GM23338 (cell line): ENCODE data around the gene TRPM1. TPM values are rescaled to one million over a fixed set of nuclear protein-coding genes. Genes with fewer than 3 reads are reported as not detected.

Source experiments
- ATAC-seq: fragments of 200-7000 bp; cut with Tn5 transposase; 3 replicates; pipeline ENCODE4 v1.9.1; 2020
- DNase-seq: peaks from one replicate; pipeline ENCODE4 v3.0.0-alpha.2; 2015; ENCODE audit warnings: low spot score
- H2AFZ ChIP-seq: fragments of 200-600 bp; sonication (generic); 2 replicates; pipeline ENCODE4 v1.8.0; 2016; ENCODE audit warnings: antibody characterized with exemption, mild to moderate bottlenecking, moderate library complexity
- H3F3A ChIP-seq: fragments of 200-600 bp; sonication (generic); replicated peaks from 2 replicates; pipeline ENCODE4 v1.8.0; 2017; ENCODE audit warnings: antibody characterized with exemption, mixed run types, low read depth
- H3K27ac ChIP-seq: fragments of 200-600 bp; sonication (generic); 2 replicates; pipeline ENCODE4 v1.6.1; 2016; ENCODE audit warnings: low read depth
- H3K27me3 ChIP-seq: fragments of 200-600 bp; sonication (generic); 2 replicates; pipeline ENCODE4 v1.8.0; 2016; ENCODE audit warnings: mild to moderate bottlenecking, mixed run types, moderate library complexity; ENCODE audit not compliant: insufficient read depth
- H3K36me3 ChIP-seq: fragments of 200-600 bp; sonication (generic); 2 replicates; pipeline ENCODE4 v1.8.0; 2016; ENCODE audit warnings: mild to moderate bottlenecking; ENCODE audit not compliant: insufficient read depth
- H3K4me1 ChIP-seq: fragments of 200-600 bp; sonication (generic); 2 replicates; pipeline ENCODE4 v1.8.0; 2016; ENCODE audit warnings: mild to moderate bottlenecking, moderate library complexity; ENCODE audit not compliant: insufficient read depth
- H3K4me2 ChIP-seq: fragments of 200-600 bp; sonication (generic); 2 replicates; pipeline ENCODE4 v1.7.1; 2017; ENCODE audit warnings: mixed run types
- H3K4me3 ChIP-seq: fragments of 200-600 bp; sonication (generic); 2 replicates; pipeline ENCODE4 v1.6.1; 2016; ENCODE audit warnings: mixed run types
- H3K79me2 ChIP-seq: fragments of 200-600 bp; sonication (generic); replicated peaks from 2 replicates; pipeline ENCODE4 v1.8.0; 2017; ENCODE audit warnings: mild to moderate bottlenecking; ENCODE audit not compliant: insufficient read depth
- H3K9me2 ChIP-seq: fragments of 200-600 bp; sonication (generic); 2 replicates; pipeline ENCODE4 v1.8.0; 2017; ENCODE audit not compliant: insufficient read depth
- H4K20me1 ChIP-seq: fragments of 200-600 bp; sonication (generic); replicated peaks from 2 replicates; pipeline ENCODE4 v1.8.0; 2017; ENCODE audit warnings: mild to moderate bottlenecking; ENCODE audit not compliant: insufficient read depth
- H3K27ac Mint-ChIP-seq: 2 replicates; pipeline ENCODE4 v1.8.0; 2020; ENCODE audit warnings: inconsistent platforms, mild to moderate bottlenecking, moderate library complexity, mixed read lengths
- H3K27me3 Mint-ChIP-seq: 3 replicates; pipeline ENCODE4 v1.8.0; 2022; ENCODE audit warnings: low read depth, mild to moderate bottlenecking, moderate library complexity, mixed read lengths, inconsistent platforms; ENCODE audit not compliant: insufficient read depth, poor library complexity
- H3K36me3 Mint-ChIP-seq: 3 replicates; pipeline ENCODE4 v1.8.0; 2021; ENCODE audit warnings: low read depth, mild to moderate bottlenecking, inconsistent platforms, moderate library complexity, mixed read lengths
- H3K4me1 Mint-ChIP-seq: 3 replicates; pipeline ENCODE4 v1.8.0; 2020; ENCODE audit warnings: mild to moderate bottlenecking, inconsistent platforms, mixed read lengths
- H3K4me3 Mint-ChIP-seq: 3 replicates; pipeline ENCODE4 v1.8.0; 2021; ENCODE audit warnings: moderate library complexity, mild to moderate bottlenecking, inconsistent platforms, mixed read lengths
- H3K9me3 Mint-ChIP-seq: 3 replicates; pipeline ENCODE4 v1.8.0; 2020; ENCODE audit warnings: moderate library complexity, mild to moderate bottlenecking, inconsistent platforms, mixed read lengths
- EZH2 ChIP-seq: fragments of 200-600 bp; sonication (generic); IDR thresholded peaks from one replicate; pipeline ENCODE4 v1.8.0; 2017; ENCODE audit warnings: antibody characterized with exemption, mild to moderate bottlenecking, low read depth; ENCODE audit not compliant: unreplicated experiment
- EZH2phosphoT487 ChIP-seq: fragments of 200-600 bp; sonication (generic); IDR thresholded peaks from one replicate; pipeline ENCODE4 v1.8.1; 2018; ENCODE audit warnings: antibody characterized with exemption; ENCODE audit not compliant: unreplicated experiment
- JUNB ChIP-seq: IDR thresholded peaks from one replicate; pipeline ENCODE4 v1.6.1; 2016; ENCODE audit warnings: antibody characterized with exemption; ENCODE audit not compliant: unreplicated experiment
- ZNF114 ChIP-seq: fragments of 250-450 bp; sonication (Bioruptor Pico); IDR thresholded peaks from 2 replicates; pipeline ENCODE4 v1.5.0; 2020; ENCODE audit warnings: mild to moderate bottlenecking, moderate library complexity
- ZNF331 ChIP-seq: fragments of 250-450 bp; sonication (Bioruptor Pico); IDR thresholded peaks from 2 replicates; pipeline ENCODE4 v1.5.0; 2020; ENCODE audit warnings: low read depth, mild to moderate bottlenecking, moderate library complexity
- polyA plus RNA-seq: library from polyadenylated mRNA; unstranded; fragments of >200 nt; fragmentation: Nextera tagmentation; extraction: Ambion mirVana; gene quantifications from 2 replicates; pipeline ENCODE4 v1.2.1, GENCODE V29; 2016
- total RNA-seq: library from RNA; depleted of rRNA; stranded (reverse); fragments of >200 nt; shearing (Covaris generic); gene quantifications from 2 replicates; pipeline ENCODE4 v1.2.3, GENCODE V29; 2014
- TF ChIP-seq, protein P1 (sequence below): fragments of 250-450 bp; sonication (Bioruptor Pico); IDR thresholded peaks from 2 replicates; pipeline ENCODE4 v1.5.0; 2020; ENCODE audit warnings: mild to moderate bottlenecking, moderate library complexity

The TRPM1 gene
- total and polyA plus RNA-seq, 2 experiments from 2014 or later, result 0.19 TPM; not detected in 1

DNA sequence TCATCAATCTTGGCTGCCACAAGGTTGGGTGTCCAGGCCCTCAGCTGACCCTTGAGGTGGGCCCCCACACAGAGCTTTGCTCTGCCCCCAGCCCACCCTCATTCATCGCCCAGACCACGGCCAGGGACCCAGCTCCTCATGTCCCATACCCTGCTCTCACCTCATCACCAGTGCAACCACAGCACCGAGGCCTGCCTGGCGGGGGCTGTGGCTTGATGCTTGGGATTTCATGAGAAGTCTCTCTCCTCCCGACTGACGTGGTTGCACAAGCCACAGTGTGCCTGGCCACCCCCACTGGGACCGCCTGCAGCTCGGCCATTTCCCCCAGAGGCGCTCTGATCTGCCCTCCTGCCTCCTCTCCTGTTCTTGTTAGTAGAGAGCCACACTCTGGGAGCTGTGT is 64.7 kb downstream of the TRPM1 start:
- Mint-ChIP-seq H3K36me3 (no peaks in the 10 kb centered on the region), H3K4me1 (peaks cover 18% of the 10 kb centered on the region), H3K27me3 (peaks cover 12% of the 10 kb centered on the region), H3K27ac (no peak overlapping the region; the same call in 1 of the 2 replicates), H3K4me3 (no peak overlapping the region), H3K9me3 (no peaks in the 10 kb centered on the region; the same call in 2 of the 3 replicates)
- TF ChIP-seq EZH2, result no peak
- TF ChIP-seq, protein P1, sequence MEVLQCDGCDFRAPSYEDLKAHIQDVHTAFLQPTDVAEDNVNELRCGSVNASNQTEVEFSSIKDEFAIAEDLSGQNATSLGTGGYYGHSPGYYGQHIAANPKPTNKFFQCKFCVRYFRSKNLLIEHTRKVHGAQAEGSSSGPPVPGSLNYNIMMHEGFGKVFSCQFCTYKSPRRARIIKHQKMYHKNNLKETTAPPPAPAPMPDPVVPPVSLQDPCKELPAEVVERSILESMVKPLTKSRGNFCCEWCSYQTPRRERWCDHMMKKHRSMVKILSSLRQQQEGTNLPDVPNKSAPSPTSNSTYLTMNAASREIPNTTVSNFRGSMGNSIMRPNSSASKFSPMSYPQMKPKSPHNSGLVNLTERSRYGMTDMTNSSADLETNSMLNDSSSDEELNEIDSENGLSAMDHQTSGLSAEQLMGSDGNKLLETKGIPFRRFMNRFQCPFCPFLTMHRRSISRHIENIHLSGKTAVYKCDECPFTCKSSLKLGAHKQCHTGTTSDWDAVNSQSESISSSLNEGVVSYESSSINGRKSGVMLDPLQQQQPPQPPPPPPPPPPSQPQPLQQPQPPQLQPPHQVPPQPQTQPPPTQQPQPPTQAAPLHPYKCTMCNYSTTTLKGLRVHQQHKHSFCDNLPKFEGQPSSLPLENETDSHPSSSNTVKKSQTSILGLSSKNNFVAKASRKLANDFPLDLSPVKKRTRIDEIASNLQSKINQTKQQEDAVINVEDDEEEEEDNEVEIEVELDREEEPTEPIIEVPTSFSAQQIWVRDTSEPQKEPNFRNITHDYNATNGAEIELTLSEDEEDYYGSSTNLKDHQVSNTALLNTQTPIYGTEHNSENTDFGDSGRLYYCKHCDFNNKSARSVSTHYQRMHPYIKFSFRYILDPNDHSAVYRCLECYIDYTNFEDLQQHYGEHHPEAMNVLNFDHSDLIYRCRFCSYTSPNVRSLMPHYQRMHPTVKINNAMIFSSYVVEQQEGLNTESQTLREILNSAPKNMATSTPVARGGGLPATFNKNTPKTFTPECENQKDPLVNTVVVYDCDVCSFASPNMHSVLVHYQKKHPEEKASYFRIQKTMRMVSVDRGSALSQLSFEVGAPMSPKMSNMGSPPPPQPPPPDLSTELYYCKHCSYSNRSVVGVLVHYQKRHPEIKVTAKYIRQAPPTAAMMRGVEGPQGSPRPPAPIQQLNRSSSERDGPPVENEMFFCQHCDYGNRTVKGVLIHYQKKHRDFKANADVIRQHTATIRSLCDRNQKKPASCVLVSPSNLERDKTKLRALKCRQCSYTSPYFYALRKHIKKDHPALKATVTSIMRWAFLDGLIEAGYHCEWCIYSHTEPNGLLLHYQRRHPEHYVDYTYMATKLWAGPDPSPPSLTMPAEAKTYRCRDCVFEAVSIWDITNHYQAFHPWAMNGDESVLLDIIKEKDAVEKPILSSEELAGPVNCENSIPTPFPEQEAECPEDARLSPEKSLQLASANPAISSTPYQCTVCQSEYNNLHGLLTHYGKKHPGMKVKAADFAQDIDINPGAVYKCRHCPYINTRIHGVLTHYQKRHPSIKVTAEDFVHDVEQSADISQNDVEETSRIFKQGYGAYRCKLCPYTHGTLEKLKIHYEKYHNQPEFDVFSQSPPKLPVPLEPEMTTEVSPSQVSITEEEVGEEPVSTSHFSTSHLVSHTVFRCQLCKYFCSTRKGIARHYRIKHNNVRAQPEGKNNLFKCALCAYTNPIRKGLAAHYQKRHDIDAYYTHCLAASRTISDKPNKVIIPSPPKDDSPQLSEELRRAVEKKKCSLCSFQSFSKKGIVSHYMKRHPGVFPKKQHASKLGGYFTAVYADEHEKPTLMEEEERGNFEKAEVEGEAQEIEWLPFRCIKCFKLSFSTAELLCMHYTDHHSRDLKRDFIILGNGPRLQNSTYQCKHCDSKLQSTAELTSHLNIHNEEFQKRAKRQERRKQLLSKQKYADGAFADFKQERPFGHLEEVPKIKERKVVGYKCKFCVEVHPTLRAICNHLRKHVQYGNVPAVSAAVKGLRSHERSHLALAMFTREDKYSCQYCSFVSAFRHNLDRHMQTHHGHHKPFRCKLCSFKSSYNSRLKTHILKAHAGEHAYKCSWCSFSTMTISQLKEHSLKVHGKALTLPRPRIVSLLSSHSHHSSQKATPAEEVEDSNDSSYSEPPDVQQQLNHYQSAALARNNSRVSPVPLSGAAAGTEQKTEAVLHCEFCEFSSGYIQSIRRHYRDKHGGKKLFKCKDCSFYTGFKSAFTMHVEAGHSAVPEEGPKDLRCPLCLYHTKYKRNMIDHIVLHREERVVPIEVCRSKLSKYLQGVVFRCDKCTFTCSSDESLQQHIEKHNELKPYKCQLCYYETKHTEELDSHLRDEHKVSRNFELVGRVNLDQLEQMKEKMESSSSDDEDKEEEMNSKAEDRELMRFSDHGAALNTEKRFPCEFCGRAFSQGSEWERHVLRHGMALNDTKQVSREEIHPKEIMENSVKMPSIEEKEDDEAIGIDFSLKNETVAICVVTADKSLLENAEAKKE (CRISPR knock-in tag), result no peak
- no peaks in the 10 kb centered on the region for H3K27me3 ChIP-seq
- no peaks in the 10 kb centered on the region for H3K36me3 ChIP-seq
- no peak for DNase-seq
- no peaks in the 10 kb centered on the region for H3K79me2 ChIP-seq
- peaks cover 9% of the 10 kb centered on the region; the same call in 1 of the 2 replicates for H3K4me1 ChIP-seq
- peak overlapping the region; percentile 38; the same call in 1 of the 2 replicates for H2AFZ ChIP-seq
- peak; percentile 46 for ATAC-seq
- no peak overlapping the region for H3K4me2 ChIP-seq
- no peak overlapping the region for H3K4me3 ChIP-seq
- no peak overlapping the region for H3K27ac ChIP-seq
- no peaks in the 10 kb centered on the region for H4K20me1 ChIP-seq
- no peaks in the 10 kb centered on the region for H3F3A ChIP-seq
- peaks cover 4% of the 10 kb centered on the region; the same call in 1 of the 2 replicates for H3K9me2 ChIP-seq

DNA sequence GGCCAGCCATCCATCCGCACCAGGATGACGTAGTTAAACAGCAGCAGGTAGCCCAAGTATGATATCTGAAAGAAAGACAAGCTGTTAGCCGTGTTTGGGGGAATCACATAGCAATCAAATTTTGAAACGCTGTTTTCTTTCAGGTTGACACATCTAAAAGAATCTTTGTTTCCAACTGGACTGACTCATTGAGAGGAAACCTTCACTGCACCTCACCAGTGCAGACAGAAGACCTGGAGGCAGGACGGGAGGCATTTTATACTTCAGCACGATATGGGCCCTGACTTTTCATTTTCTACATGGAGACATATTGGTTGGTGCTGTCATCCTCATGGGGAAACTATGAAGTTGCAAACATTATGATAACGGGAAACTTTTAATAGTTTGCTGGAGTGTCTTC is 65.9 kb downstream of the TRPM1 start:
- Mint-ChIP-seq H3K27ac (no peak overlapping the region), H3K9me3 (no peaks in the 10 kb centered on the region; the same call in 2 of the 3 replicates), H3K4me3 (no peak overlapping the region), H3K36me3 (no peaks in the 10 kb centered on the region), H3K27me3 (peaks cover 11% of the 10 kb centered on the region), H3K4me1 (peaks cover 18% of the 10 kb centered on the region)
- Histone ChIP-seq H3K27me3 (no peaks in the 10 kb centered on the region), H3K4me2 (no peak overlapping the region), H3F3A (no peaks in the 10 kb centered on the region), H4K20me1 (no peaks in the 10 kb centered on the region), H3K79me2 (no peaks in the 10 kb centered on the region), H3K4me1 (peaks cover 9% of the 10 kb centered on the region; the same call in 1 of the 2 replicates), H3K36me3 (no peaks in the 10 kb centered on the region), H3K27ac (no peak overlapping the region), H3K9me2 (peaks cover 4% of the 10 kb centered on the region), H2AFZ (no peak overlapping the region), H3K4me3 (no peak overlapping the region)
- DNase-seq (no peak), ATAC-seq (no peak)
- TF ChIP-seq, protein P1 (CRISPR knock-in tag), result no peak
- no peak for TF ChIP-seq ZNF331 (CRISPR knock-in tag)
- no peak for TF ChIP-seq EZH2phosphoT487
- TF ChIP-seq ZNF114, result no peak
- TF ChIP-seq JUNB, result no peak
